SU-DHL-6 (cell line): ENCODE measurements around the gene RGMB.

Experiments used
- CTCF ChIP-seq: fragments of 200-600 bp; sonication (generic); IDR thresholded peaks from one replicate; pipeline ENCODE4 v1.5.1; 2017; ENCODE audit warnings: antibody characterized with exemption, mild to moderate bottlenecking, low read length, moderate library complexity; ENCODE audit not compliant: insufficient read depth, poor library complexity, severe bottlenecking
- EZH2phosphoT487 ChIP-seq: fragments of 200-600 bp; sonication (generic), shearing (Covaris generic); conservative IDR thresholded peaks from 2 replicates; pipeline ENCODE4 v1.6.1; 2018; ENCODE audit warnings: mild to moderate bottlenecking, antibody characterized with exemption, low read length, moderate library complexity, mixed read lengths

- TF ChIP-seq CTCF (no peak), EZH2phosphoT487 (no peak)
Measured at GRCh38 chr5:98785244-98785643, 11.8 kb downstream of the RGMB start.
